GM12878 (cell line): ENCODE results near the gene VNN1. TPM values are rescaled to one million over a fixed set of nuclear protein-coding genes. Genes with fewer than 3 reads are reported as not detected.

Experiments
- ATAC-seq: fragments of 200-7000 bp; cut with Tn5 transposase; 3 replicates; pipeline ENCODE4 v1.9.1; 2020; ENCODE audit warnings: mild to moderate bottlenecking, moderate library complexity
- BruUV-seq: library from RNA; stranded (reverse); fragments of 400-500 nt; replicated peaks from 2 replicates; lab custom pipeline; 2021; lab: Mats Ljungman, UMichigan
- CTCF ChIA-PET: fragments of 300-600 bp; sonication (Branson Sonifier 250); formaldehyde crosslinking; extraction: SDS; loops from one replicate; lab custom pipeline; 2021; ENCODE audit warnings: inconsistent platforms; lab: Yijun Ruan, JAX
- POLR2A ChIA-PET: fragments of 350-600 bp; formaldehyde crosslinking; extraction: SDS; loops from one replicate; lab custom pipeline; 2021; ENCODE audit warnings: inconsistent platforms; lab: Charles Lee
- RAD21 ChIA-PET: fragments of 300-600 bp; sonication (Branson Sonifier 250); formaldehyde crosslinking; loops from one replicate; lab custom pipeline; 2023; ENCODE audit warnings: antibody characterized with exemption; ENCODE audit not compliant: unreplicated experiment; lab: Charles Lee
- SMC1A ChIA-PET: fragments of 300-600 bp; sonication (Branson Sonifier 250); formaldehyde crosslinking; loops from one replicate; lab custom pipeline; 2023; ENCODE audit not compliant: unreplicated experiment, uncharacterized antibody; lab: Charles Lee
- DNase-seq: peaks from one replicate; pipeline ENCODE4 v3.0.0-alpha.2; 2011; ENCODE audit warnings: low read depth, low spot score
- FAIRE-seq: peaks from 3 replicates; lab custom pipeline; 2011; peaks lifted over from hg19 to GRCh38; lab: Jason Lieb, UNC
- H2AFZ ChIP-seq: 2 replicates; pipeline ENCODE4 v1.6.0; 2011; ENCODE audit warnings: low read depth, low read length, control low read depth; ENCODE audit not compliant: control insufficient read depth
- H3K27ac ChIP-seq: 2 replicates; pipeline ENCODE4 v1.5.1; 2011; ENCODE audit warnings: control low read depth; ENCODE audit not compliant: control insufficient read depth, insufficient read depth
- H3K27me3 ChIP-seq, 2 experiments: replicated peaks in 1 of 2; 2 replicates each; pipeline versions ENCODE4 v1.6.0 to v1.6.1; 2011; ENCODE audit warnings: low read length in 1 of 2; ENCODE audit not compliant: control insufficient read depth in 2 of 2, insufficient read depth in 2 of 2
- H3K36me3 ChIP-seq, 2 experiments: 2 replicates each; pipeline ENCODE4 v1.5.1; 2011; ENCODE audit warnings: low read length in 1 of 2; ENCODE audit not compliant: control insufficient read depth in 2 of 2, insufficient read depth in 2 of 2
- H3K4me1 ChIP-seq: 2 replicates; pipeline ENCODE4 v1.6.1; 2011; ENCODE audit warnings: mild to moderate bottlenecking, low read length, moderate library complexity, mixed read lengths; ENCODE audit not compliant: control insufficient read depth, insufficient read depth
- H3K4me2 ChIP-seq: 2 replicates; pipeline ENCODE4 v1.6.0; 2011; ENCODE audit warnings: control low read depth; ENCODE audit not compliant: control insufficient read depth, insufficient read depth
- H3K4me3 ChIP-seq: fragments of 200-600 bp; sonication (generic); 2 replicates; pipeline ENCODE4 v1.5.1; 2016
- H3K79me2 ChIP-seq: 2 replicates; pipeline ENCODE4 v1.6.0; 2011; ENCODE audit warnings: low read length; ENCODE audit not compliant: control insufficient read depth, insufficient read depth
- H3K9ac ChIP-seq: 2 replicates; pipeline ENCODE4 v1.8.0; 2011; ENCODE audit warnings: low read length, control low read depth, mixed read lengths; ENCODE audit not compliant: control insufficient read depth, insufficient read depth
- H3K9me3 ChIP-seq: replicated peaks from 3 replicates; pipeline ENCODE4 v1.5.1; 2011; ENCODE audit warnings: mild to moderate bottlenecking, low read length; ENCODE audit not compliant: control insufficient read depth, insufficient read depth
- H4K20me1 ChIP-seq: 2 replicates; pipeline ENCODE4 v1.6.0; 2011; ENCODE audit not compliant: control insufficient read depth, insufficient read depth
- MEF2A ChIP-seq: IDR thresholded peaks from 2 replicates; pipeline ENCODE4 v1.6.1; 2011; ENCODE audit warnings: low read depth, mild to moderate bottlenecking, low read length, moderate library complexity; ENCODE audit not compliant: insufficient read depth
- MTA2 ChIP-seq: fragments of 450-650 bp; IDR thresholded peaks from 2 replicates; pipeline ENCODE4 v1.6.1; 2016; ENCODE audit warnings: low read depth, mild to moderate bottlenecking, moderate library complexity
- STAT3 ChIP-seq: IDR thresholded peaks from 2 replicates; pipeline ENCODE4 v1.6.1; 2011; ENCODE audit warnings: low read depth, low read length, improper control_type of control experiment
- SUPT20H ChIP-seq: IDR thresholded peaks from 2 replicates; pipeline ENCODE4 v1.6.1; 2011; ENCODE audit warnings: low read depth, mild to moderate bottlenecking, low read length, moderate library complexity, borderline replicate concordance; ENCODE audit not compliant: control insufficient read depth
- YY1 ChIP-seq: IDR thresholded peaks from 2 replicates; pipeline ENCODE4 v1.6.1; 2011; ENCODE audit warnings: low read depth, mild to moderate bottlenecking, low read length
- ZNF207 ChIP-seq: fragments of 450-650 bp; IDR thresholded peaks from 2 replicates; pipeline ENCODE4 v1.6.1; 2014; ENCODE audit warnings: antibody characterized with exemption, mild to moderate bottlenecking, borderline replicate concordance
- ZSCAN29 ChIP-seq: fragments of 450-650 bp; IDR thresholded peaks from 2 replicates; pipeline ENCODE4 v1.6.1; 2017; ENCODE audit warnings: mild to moderate bottlenecking, moderate library complexity
- WGBS: methylation state at CpG from one replicate; pipeline ENCODE4 v1.1.6; 2016; ENCODE audit warnings: low lambda C conversion rate; ENCODE audit not compliant: insufficient replicate concordance, insufficient coverage; ENCODE audit errors: missing lambda C conversion rate; 5-methylcytosine and 5-hydroxymethylcytosine counted together
- in situ Hi-C: fragments of 300-500 bp; cut with MboI; formaldehyde crosslinking; loops from 9 replicates; pipeline ENCODE4 v1.14.3; 2018; ENCODE audit warnings: mixed read lengths
- intact Hi-C: fragments of 100-400 bp; cut with micrococcal nuclease; formaldehyde crosslinking; loops from one replicate; pipeline ENCODE4 v1.14.2; 2022; ENCODE audit not compliant: unreplicated experiment
- polyA plus RNA-seq, 11 experiments: library from polyadenylated mRNA; depleted of rRNA in 4 of 11; unstranded in 6 of 11; stranded (reverse) in 5 of 11; fragments of >200 nt; fragmentation: Nextera tagmentation in 4 of 11; fragmentation: Illumina TruSeq in 1 of 11; extraction: Ambion mirVana in 4 of 11; extraction: Trizol in 1 of 11; gene quantifications; 1 replicate in 1 of 11; 2 replicates in 10 of 11; pipeline versions ENCODE4 v1.2.1 to v1.2.3, GENCODE V29; 2011 to 2016; ENCODE audit warnings: inconsistent platforms in 2 of 11, missing spikeins in 2 of 11, low read depth in 1 of 11
- total RNA-seq, 4 experiments: library from RNA; depleted of rRNA in 3 of 4; stranded (reverse); fragments of >200 nt in 3 of 4; fragmentation: Illumina TruSeq in 1 of 4; extraction: Trizol in 1 of 4; gene quantifications; 2 replicates each; pipeline versions ENCODE4 v1.2.1 to v1.2.3, GENCODE V29; 2013 to 2021
- TF ChIP-seq, protein P1 (sequence below): fragments of 450-650 bp; IDR thresholded peaks from 2 replicates; pipeline ENCODE4 v1.6.1; 2016; ENCODE audit warnings: mild to moderate bottlenecking

VNN1 gene
- total and polyA plus RNA-seq, 10 of the 15 experiments (the other 5 are each of a cell fraction or from before 2014, with no cell fraction given) = not detected

DNA sequence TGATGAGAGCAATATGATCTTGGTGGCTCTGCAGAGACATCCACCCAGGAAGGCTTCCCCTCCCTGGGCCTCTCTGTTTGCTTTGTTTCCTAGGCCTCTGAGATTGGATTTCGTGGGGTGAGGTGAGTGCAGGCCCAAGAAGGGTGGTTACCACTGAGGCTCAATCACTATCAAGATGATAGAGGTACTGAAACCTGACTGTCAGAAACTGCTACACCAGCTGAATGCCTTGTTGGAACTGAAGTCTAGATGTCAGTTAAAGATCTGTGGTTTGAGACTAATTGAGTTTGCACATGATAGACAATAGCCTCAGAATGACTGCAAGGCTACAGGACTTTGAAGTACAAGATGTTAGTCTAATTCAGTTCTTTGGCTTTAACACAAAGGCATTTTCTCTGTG is 15.2 kb downstream of the VNN1 start:
- no peaks in the 10 kb centered on the region for H4K20me1 ChIP-seq
- SMC1A ChIA-PET = interaction anchor here (1.0 kb wide), 1 partner anchor 29 kb away, joined by 3 read pairs; no protein-coding TSS in a partner anchor
- POLR2A ChIA-PET = no interaction called here

DNA sequence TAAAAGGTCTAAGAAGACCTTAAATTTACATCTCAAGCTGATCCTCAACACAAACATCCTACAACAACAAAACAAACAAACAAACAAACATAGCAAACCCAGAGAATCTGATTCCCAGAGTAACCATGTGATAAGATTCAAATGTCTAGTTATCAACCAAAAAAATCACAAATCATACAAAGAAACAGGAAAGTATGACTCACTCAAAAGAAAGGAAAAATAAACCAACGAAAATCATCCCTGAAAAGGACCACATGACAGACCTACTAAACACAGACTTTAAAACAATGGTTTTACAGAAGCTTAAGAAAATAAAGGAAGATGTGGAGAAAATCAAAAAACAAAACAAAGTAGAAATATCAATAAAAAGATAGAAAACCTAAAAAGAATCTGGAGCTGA is 18.1 kb downstream of the VNN1 start:
- Histone ChIP-seq H3K36me3 (no peaks in the 10 kb centered on the region), H3K27me3 (no peaks in the 10 kb centered on the region; a peak in 1 of 4 replicates), H3K79me2 (no peaks in the 10 kb centered on the region), H3K9me3 (no peaks in the 10 kb centered on the region; the same call in 1 of the 3 replicates)
- SMC1A ChIA-PET = interaction anchor here (1.2 kb wide), 1 partner anchor 72 kb away, joined by 3 read pairs; no protein-coding TSS in a partner anchor
- RAD21 ChIA-PET = no interaction called here
- in situ Hi-C loops = no loop called here
- CTCF ChIA-PET = no interaction called here
- DNase-seq (no peak), ATAC-seq (no peak)
- no TSS peak for BruUV-seq
- POLR2A ChIA-PET = no interaction called here
- TF ChIP-seq STAT3 (no peak), ZSCAN29 (no peak), ZNF207 (no peak), MEF2A (no peak), YY1 (no peak)
- TF ChIP-seq, all 136 proteins: peak for 0
- H3K4me1 ChIP-seq = no peaks in the 10 kb centered on the region
- no peak overlapping the region for H3K9ac ChIP-seq
- H3K4me3 ChIP-seq = no peak overlapping the region
- no peaks in the 10 kb centered on the region for H4K20me1 ChIP-seq
- intact Hi-C loops = no loop called here
- H3K27ac ChIP-seq = no peak overlapping the region
- 0% methylated on average over 1 of the region's 1 CpG for WGBS
- H3K4me2 ChIP-seq = no peak overlapping the region
- no peak overlapping the region for H2AFZ ChIP-seq
- FAIRE-seq = no peak

More for the DNA sequence above, 15.2 kb downstream of the VNN1 start:
- Histone ChIP-seq H3K27me3 (no peaks in the 10 kb centered on the region; a peak in 3 of 4 replicates), H3K27ac (no peak overlapping the region), H3K9ac (no peak overlapping the region), H2AFZ (no peak overlapping the region), H3K79me2 (no peaks in the 10 kb centered on the region), H3K9me3 (no peaks in the 10 kb centered on the region; the same call in 1 of the 3 replicates), H3K4me1 (no peaks in the 10 kb centered on the region), H3K4me3 (no peak overlapping the region), H3K36me3 (no peaks in the 10 kb centered on the region), H3K4me2 (no peak overlapping the region)
- TF ChIP-seq MTA2 (0 out of 2 replicates have a peak, but pooled peaks have one; percentile 17), SUPT20H (no peak)
- TF ChIP-seq, protein P1, sequence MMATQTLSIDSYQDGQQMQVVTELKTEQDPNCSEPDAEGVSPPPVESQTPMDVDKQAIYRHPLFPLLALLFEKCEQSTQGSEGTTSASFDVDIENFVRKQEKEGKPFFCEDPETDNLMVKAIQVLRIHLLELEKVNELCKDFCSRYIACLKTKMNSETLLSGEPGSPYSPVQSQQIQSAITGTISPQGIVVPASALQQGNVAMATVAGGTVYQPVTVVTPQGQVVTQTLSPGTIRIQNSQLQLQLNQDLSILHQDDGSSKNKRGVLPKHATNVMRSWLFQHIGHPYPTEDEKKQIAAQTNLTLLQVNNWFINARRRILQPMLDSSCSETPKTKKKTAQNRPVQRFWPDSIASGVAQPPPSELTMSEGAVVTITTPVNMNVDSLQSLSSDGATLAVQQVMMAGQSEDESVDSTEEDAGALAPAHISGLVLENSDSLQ = peak; percentile 54
- BruUV-seq = no TSS peak
- ATAC-seq = peak; percentile 66
- RAD21 ChIA-PET = no interaction called here
- intact Hi-C loops = no loop called here
- no peak for DNase-seq
- no peak for FAIRE-seq
- in situ Hi-C loops = no loop called here
- CTCF ChIA-PET = interaction anchor here (0.8 kb wide), 1 partner anchor 65 kb away, joined by 3 read pairs; no protein-coding TSS in a partner anchor
- whole genome bisulfite sequencing = 0% methylated on average over 1 of the region's 1 CpG
